ENCODE results near the gene OR8J1. TPM values are rescaled to one million over a fixed set of nuclear protein-coding genes. Genes with fewer than 3 reads are reported as not detected.

OR8J1 gene
- polyA plus RNA-seq (2013, experiment 1 of 2), result not detected
- not detected for polyA plus RNA-seq (2013, experiment 2 of 2)

- no peak within 1 kb of the TSS for H2BK12ac ChIP-seq (ENCODE audit: low read length)
- no peak for DNase-seq (ENCODE audit: low spot score)
- H3K18ac ChIP-seq (ENCODE audit: low read length), result no peak within 1 kb of the TSS
- no peak within 1 kb of the TSS for H2BK5ac ChIP-seq (ENCODE audit: low read length)
- H2BK15ac ChIP-seq (ENCODE audit: low read length), result no peak within 1 kb of the TSS
- no peak within 1 kb of the TSS for H4K91ac ChIP-seq (ENCODE audit: low read depth, low read length, poor library complexity)
- no peaks in the 10 kb centered on the region for H3K79me1 ChIP-seq (ENCODE audit: low read depth, low read length)
- no peaks in the 10 kb centered on the region for H3K36me3 ChIP-seq (replicated peaks in 1 of 2; ENCODE audit: control insufficient read depth in 2 of 2, insufficient read depth in 2 of 2, low read length in 2 of 2)
- H3K27ac ChIP-seq (replicated peaks; ENCODE audit: low read length), result no peak within 1 kb of the TSS
- H3K4me2 ChIP-seq (ENCODE audit: insufficient read depth, low read length, poor library complexity, severe bottlenecking), result no peak within 1 kb of the TSS
- no peaks in the 10 kb centered on the region for H3K9me3 ChIP-seq (replicated peaks in 1 of 2; ENCODE audit: control insufficient read depth in 2 of 2, insufficient read depth in 1 of 2, low read depth in 1 of 2, low read length in 2 of 2)
- H3K23ac ChIP-seq (ENCODE audit: low read depth, low read length, poor library complexity), result no peak within 1 kb of the TSS
- no peaks in the 10 kb centered on the region for H3K4me1 ChIP-seq (ENCODE audit: control insufficient read depth in 2 of 2, insufficient read depth in 1 of 2, low read depth in 1 of 2, low read length in 2 of 2)
- H2AK5ac ChIP-seq (ENCODE audit: low read depth, low read length), result no peak within 1 kb of the TSS
- H3K27me3 ChIP-seq (ENCODE audit: control insufficient read depth in 3 of 3, insufficient read depth in 3 of 3, low read depth in 1 of 3, low read length in 3 of 3), result no peaks in the 10 kb centered on the region
- no peak within 1 kb of the TSS for H3K4me3 ChIP-seq (ENCODE audit: low read length in 2 of 2)
- H3K4ac ChIP-seq (ENCODE audit: low read length), result no peak within 1 kb of the TSS
- no peak within 1 kb of the TSS for H2BK120ac ChIP-seq (ENCODE audit: low read depth, low read length)
- no peak within 1 kb of the TSS for H3K9ac ChIP-seq (ENCODE audit: low read depth, low read length, poor library complexity)
- no peak within 1 kb of the TSS for H2AFZ ChIP-seq (ENCODE audit: low read length)
- no peak within 1 kb of the TSS for H4K8ac ChIP-seq (ENCODE audit: low read depth, low read length)
- H3K14ac ChIP-seq (ENCODE audit: low read length), result no peak within 1 kb of the TSS
- WGBS, 2 donors (ENCODE audit: extremely low coverage in 2 of 2, insufficient read length in 2 of 2, insufficient replicate concordance in 1 of 2), result no CpG with 5 or more reads among the region's 2 CpGs
Measured at GRCh38 chr11:56353991-56354390, at the start of gene OR8J1. Gene OR8J1 (plus strand): TSS chr11:56354291. CDS start chr11:56360247, 5,956 bp downstream.

GRCh38 chr11:56307836-56308235, 46.3 kb upstream of the OR8J1 start:
- Histone ChIP-seq H3K9ac (ENCODE audit: low read depth, low read length, poor library complexity) (no peak overlapping the region), H3K27ac (replicated peaks; ENCODE audit: low read length) (no peak overlapping the region), H2BK12ac (ENCODE audit: low read length) (no peak overlapping the region), H3K4ac (ENCODE audit: low read length) (no peak overlapping the region), H3K23ac (ENCODE audit: low read depth, low read length, poor library complexity) (peak overlapping the region; percentile 20), H3K18ac (ENCODE audit: low read length) (no peak overlapping the region), H3K79me1 (ENCODE audit: low read depth, low read length) (no peaks in the 10 kb centered on the region), H2AFZ (ENCODE audit: low read length) (no peak overlapping the region), H3K9me3 (replicated peaks in 1 of 2; ENCODE audit: control insufficient read depth in 2 of 2, insufficient read depth in 1 of 2, low read depth in 1 of 2, low read length in 2 of 2) (peaks cover 0 to 5% of the 10 kb centered on the region in 2 donors), H3K4me1 (ENCODE audit: control insufficient read depth in 2 of 2, insufficient read depth in 1 of 2, low read depth in 1 of 2, low read length in 2 of 2) (peaks cover 0 to 1% of the 10 kb centered on the region in 2 donors), H3K4me3 (ENCODE audit: low read length in 2 of 2) (peak overlapping the region in 1 of 2 donors; percentile 47), H2BK120ac (ENCODE audit: low read depth, low read length) (no peak overlapping the region), H3K14ac (ENCODE audit: low read length) (peak overlapping the region; percentile 39), H2BK15ac (ENCODE audit: low read length) (no peak overlapping the region), H3K36me3 (replicated peaks in 1 of 2; ENCODE audit: control insufficient read depth in 2 of 2, insufficient read depth in 2 of 2, low read length in 2 of 2) (peaks cover 0 to 2% of the 10 kb centered on the region in 2 donors), H3K4me2 (ENCODE audit: insufficient read depth, low read length, poor library complexity, severe bottlenecking) (no peak overlapping the region), H4K8ac (ENCODE audit: low read depth, low read length) (no peak overlapping the region), H3K27me3 (ENCODE audit: control insufficient read depth in 3 of 3, insufficient read depth in 3 of 3, low read depth in 1 of 3, low read length in 3 of 3) (no peaks in the 10 kb centered on the region), H2BK5ac (ENCODE audit: low read length) (peak overlapping the region; percentile 32), H2AK5ac (ENCODE audit: low read depth, low read length) (no peak overlapping the region), H4K91ac (ENCODE audit: low read depth, low read length, poor library complexity) (no peak overlapping the region)
- no CpG with 5 or more reads among the region's 3 CpGs for WGBS, 2 donors (ENCODE audit: extremely low coverage in 2 of 2, insufficient read length in 2 of 2, insufficient replicate concordance in 1 of 2)
- DNase-seq (ENCODE audit: low spot score), result no peak

GRCh38 chr11:56314844-56315243, 39.2 kb upstream of the OR8J1 start, which contains the start of gene OR8K3:
Gene OR8K3 (plus strand): TSS chr11:56315144. CDS start chr11:56318307, 3,163 bp downstream.
- H3K4me3 ChIP-seq (ENCODE audit: low read length in 2 of 2), result no peak within 1 kb of the TSS
- no peak within 1 kb of the TSS for H3K27ac ChIP-seq (replicated peaks; ENCODE audit: low read length)
- no peak within 1 kb of the TSS for H3K9ac ChIP-seq (ENCODE audit: low read depth, low read length, poor library complexity)
- H2BK15ac ChIP-seq (ENCODE audit: low read length), result no peak within 1 kb of the TSS
- H3K79me1 ChIP-seq (ENCODE audit: low read depth, low read length), result no peaks in the 10 kb centered on the region
- H3K36me3 ChIP-seq (replicated peaks in 1 of 2; ENCODE audit: control insufficient read depth in 2 of 2, insufficient read depth in 2 of 2, low read length in 2 of 2), result no peaks in the 10 kb centered on the region
- no peak for DNase-seq (ENCODE audit: low spot score)
- H3K23ac ChIP-seq (ENCODE audit: low read depth, low read length, poor library complexity), result no peak within 1 kb of the TSS
- no peak within 1 kb of the TSS for H4K8ac ChIP-seq (ENCODE audit: low read depth, low read length)
- H3K9me3 ChIP-seq (replicated peaks in 1 of 2; ENCODE audit: control insufficient read depth in 2 of 2, insufficient read depth in 1 of 2, low read depth in 1 of 2, low read length in 2 of 2), result peaks cover 0 to 1% of the 10 kb centered on the region in 2 donors
- no peak within 1 kb of the TSS for H2BK120ac ChIP-seq (ENCODE audit: low read depth, low read length)
- no peaks in the 10 kb centered on the region for H3K4me1 ChIP-seq (ENCODE audit: control insufficient read depth in 2 of 2, insufficient read depth in 1 of 2, low read depth in 1 of 2, low read length in 2 of 2)
- H3K27me3 ChIP-seq (ENCODE audit: control insufficient read depth in 3 of 3, insufficient read depth in 3 of 3, low read depth in 1 of 3, low read length in 3 of 3), result no peaks in the 10 kb centered on the region
- H2BK12ac ChIP-seq (ENCODE audit: low read length), result no peak within 1 kb of the TSS
- H3K4me2 ChIP-seq (ENCODE audit: insufficient read depth, low read length, poor library complexity, severe bottlenecking), result no peak within 1 kb of the TSS
- H3K4ac ChIP-seq (ENCODE audit: low read length), result no peak within 1 kb of the TSS
- H3K18ac ChIP-seq (ENCODE audit: low read length), result no peak within 1 kb of the TSS
- no peak within 1 kb of the TSS for H4K91ac ChIP-seq (ENCODE audit: low read depth, low read length, poor library complexity)
- no peak within 1 kb of the TSS for H2AFZ ChIP-seq (ENCODE audit: low read length)
- H2AK5ac ChIP-seq (ENCODE audit: low read depth, low read length), result no peak within 1 kb of the TSS
- no peak within 1 kb of the TSS for H2BK5ac ChIP-seq (ENCODE audit: low read length)
- no peak within 1 kb of the TSS for H3K14ac ChIP-seq (ENCODE audit: low read length)

DNA sequence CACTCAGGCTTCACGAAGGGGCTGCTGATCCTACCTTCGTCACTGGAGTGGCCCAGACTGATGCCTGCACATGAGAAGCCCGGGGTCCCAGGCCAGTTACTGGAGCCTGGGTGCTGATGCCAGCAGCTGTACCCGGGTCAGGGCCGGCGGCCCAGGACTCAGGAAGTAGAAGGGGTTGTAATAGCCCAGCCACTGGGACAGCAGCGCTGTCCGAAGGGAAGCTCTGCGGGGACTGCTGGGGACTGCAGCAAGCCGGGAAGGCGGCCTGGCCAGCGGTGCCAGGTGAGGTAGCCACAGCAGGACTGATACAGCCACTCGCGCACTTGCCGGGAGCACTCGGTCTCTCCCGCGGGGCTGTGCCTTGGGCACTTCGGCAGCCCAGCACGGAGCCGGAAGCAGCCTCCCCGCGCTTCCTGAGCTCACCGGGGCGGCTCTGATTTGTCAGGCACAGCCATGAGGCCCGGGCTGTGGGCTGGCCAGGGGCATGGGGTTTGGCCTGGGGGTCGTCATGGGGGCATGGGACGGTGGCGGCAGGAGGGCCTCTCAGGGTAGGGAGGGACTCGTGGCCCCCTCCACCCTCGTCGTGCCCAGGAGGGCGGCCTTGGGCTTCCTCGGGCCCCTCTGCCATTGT, 22.1 kb upstream of the OR8J1 start:
- Histone ChIP-seq H3K14ac (ENCODE audit: low read length) (no peak overlapping the region), H3K18ac (ENCODE audit: low read length) (peak overlapping the region; percentile 76), H3K9me3 (replicated peaks in 1 of 2; ENCODE audit: control insufficient read depth in 2 of 2, insufficient read depth in 1 of 2, low read depth in 1 of 2, low read length in 2 of 2) (no peaks in the 10 kb centered on the region), H2AFZ (ENCODE audit: low read length) (no peak overlapping the region), H3K9ac (ENCODE audit: low read depth, low read length, poor library complexity) (peak overlapping the region; percentile 4), H3K27me3 (ENCODE audit: control insufficient read depth in 3 of 3, insufficient read depth in 3 of 3, low read depth in 1 of 3, low read length in 3 of 3) (no peaks in the 10 kb centered on the region), H3K27ac (replicated peaks; ENCODE audit: low read length) (no peak overlapping the region), H3K4me1 (ENCODE audit: control insufficient read depth in 2 of 2, insufficient read depth in 1 of 2, low read depth in 1 of 2, low read length in 2 of 2) (no peaks in the 10 kb centered on the region), H3K4ac (ENCODE audit: low read length) (no peak overlapping the region), H3K23ac (ENCODE audit: low read depth, low read length, poor library complexity) (peak overlapping the region; percentile 80), H2BK120ac (ENCODE audit: low read depth, low read length) (no peak overlapping the region), H3K4me2 (ENCODE audit: insufficient read depth, low read length, poor library complexity, severe bottlenecking) (no peak overlapping the region), H3K36me3 (replicated peaks in 1 of 2; ENCODE audit: control insufficient read depth in 2 of 2, insufficient read depth in 2 of 2, low read length in 2 of 2) (no peaks in the 10 kb centered on the region), H2BK5ac (ENCODE audit: low read length) (no peak overlapping the region), H2BK15ac (ENCODE audit: low read length) (peak overlapping the region; percentile 26), H2BK12ac (ENCODE audit: low read length) (no peak overlapping the region), H4K91ac (ENCODE audit: low read depth, low read length, poor library complexity) (no peak overlapping the region), H2AK5ac (ENCODE audit: low read depth, low read length) (no peak overlapping the region), H3K4me3 (ENCODE audit: low read length in 2 of 2) (no peak overlapping the region), H3K79me1 (ENCODE audit: low read depth, low read length) (no peaks in the 10 kb centered on the region), H4K8ac (ENCODE audit: low read depth, low read length) (no peak overlapping the region)
- no CpG with 5 or more reads among the region's 34 CpGs for WGBS, 2 donors (ENCODE audit: extremely low coverage in 2 of 2, insufficient read length in 2 of 2, insufficient replicate concordance in 1 of 2)
- no peak for DNase-seq (ENCODE audit: low spot score)

Measured in neuronal stem cell (in vitro differentiated cells).